Measurements from ENCODE around the gene PHLDB3. TPM values are rescaled to one million over a fixed set of nuclear protein-coding genes. Genes with fewer than 3 reads are reported as not detected.
A peak's percentile ranks its signal among the peaks of the same experiment; 100 is the strongest.

PHLDB3 gene
- total and polyA plus RNA-seq, 7 experiments from 2014 or later, result 4.5 to 98.8 (median 37.8) TPM

GRCh38 chr19:43455321-43456113, 49.0 kb downstream of the PHLDB3 start:
- no peak overlapping the region for H3K27ac ChIP-seq (ENCODE audit: low read depth, low read length)
- Mint-ChIP-seq H3K36me3 (peaks cover 4 to 10% (median 6%) of the 10 kb centered on the region in 5 donors), H3K9me3 (peaks cover 0 to 12% (median 3%) of the 10 kb centered on the region in 11 donors), H3K4me3 (no peak overlapping the region), H3K27me3 (peaks cover 0 to 7% (median 0%) of the 10 kb centered on the region in 5 donors), H3K4me1 (peaks cover 0 to 31% (median 7%) of the 10 kb centered on the region in 7 donors), H3K27ac (peak overlapping the region in 3 of 9 donors; percentile 23 to 77 (median 29))
- ATAC-seq, result no peak
- H3K27me3 ChIP-seq (ENCODE audit: control insufficient read depth in 2 of 2, insufficient read depth in 2 of 2, low read length in 2 of 2), result no peaks in the 10 kb centered on the region
- DNase-seq, result no peak
- H3K36me3 ChIP-seq (ENCODE audit: control insufficient read depth in 2 of 3, insufficient read depth in 3 of 3, low read length in 3 of 3), result no peaks in the 10 kb centered on the region
- no peaks in the 10 kb centered on the region for H3K9me3 ChIP-seq (ENCODE audit: control insufficient read depth in 2 of 3, low read length in 3 of 3)
- no peak overlapping the region for H3K4me3 ChIP-seq (ENCODE audit: low read length)
- CTCF ChIA-PET, result interaction anchor here (1.1 to 2.5 kb wide), 2 partner anchors 8 to 64 kb away, joined by 3 to 8 read pairs; no protein-coding TSS in a partner anchor
- POLR2A ChIA-PET, result interaction anchor here (0.6 to 1.6 kb wide), 2 partner anchors 13 to 16 kb away, joined by 5 read pairs; no protein-coding TSS in a partner anchor
- intact Hi-C loops (cut with micrococcal nuclease), result no loop called here
- no peaks in the 10 kb centered on the region for H3K4me1 ChIP-seq (ENCODE audit: control insufficient read depth in 2 of 2, insufficient read depth in 2 of 2, low read length in 2 of 2)

- no peak overlapping the region for H3K27ac Mint-ChIP-seq
- Histone ChIP-seq H3K4me3 (ENCODE audit: low read length) (no peak overlapping the region), H3K27ac (ENCODE audit: low read depth, low read length) (no peak overlapping the region), H3K27me3 (ENCODE audit: control insufficient read depth in 2 of 2, insufficient read depth in 2 of 2, low read length in 2 of 2) (no peaks in the 10 kb centered on the region), H3K9me3 (ENCODE audit: control insufficient read depth in 2 of 3, low read length in 3 of 3) (no peaks in the 10 kb centered on the region), H3K36me3 (ENCODE audit: control insufficient read depth in 2 of 3, insufficient read depth in 3 of 3, low read length in 3 of 3) (no peaks in the 10 kb centered on the region), H3K4me1 (ENCODE audit: control insufficient read depth in 2 of 2, insufficient read depth in 2 of 2, low read length in 2 of 2) (no peaks in the 10 kb centered on the region)
- CTCF ChIA-PET, result no interaction called here
- POLR2A ChIA-PET, result interaction anchor here (1.1 to 1.6 kb wide), 2 partner anchors 14 to 71 kb away, joined by 3 to 5 read pairs; no protein-coding TSS in a partner anchor
- H3K9me3 Mint-ChIP-seq, result peaks cover 0 to 12% (median 3%) of the 10 kb centered on the region in 11 donors
- H3K4me3 Mint-ChIP-seq, result no peak overlapping the region
- DNase-seq (no peak), ATAC-seq (no peak)
- peaks cover 0 to 37% (median 8%) of the 10 kb centered on the region in 7 donors for H3K4me1 Mint-ChIP-seq
- H3K36me3 Mint-ChIP-seq, result peaks cover 4 to 10% (median 6%) of the 10 kb centered on the region in 5 donors
- peaks cover 0 to 7% (median 0%) of the 10 kb centered on the region in 5 donors for H3K27me3 Mint-ChIP-seq
- intact Hi-C loops (cut with micrococcal nuclease), result no loop called here
Measured at GRCh38 chr19:43454031-43454430, 50.5 kb downstream of the PHLDB3 start.

- Histone ChIP-seq H3K9me3 (ENCODE audit: control insufficient read depth in 2 of 3, low read length in 3 of 3) (no peaks in the 10 kb centered on the region), H3K4me1 (ENCODE audit: control insufficient read depth in 2 of 2, insufficient read depth in 2 of 2, low read length in 2 of 2) (no peaks in the 10 kb centered on the region), H3K4me3 (ENCODE audit: low read length) (no peak overlapping the region), H3K36me3 (ENCODE audit: control insufficient read depth in 2 of 3, insufficient read depth in 3 of 3, low read length in 3 of 3) (no peaks in the 10 kb centered on the region), H3K27me3 (ENCODE audit: control insufficient read depth in 2 of 2, insufficient read depth in 2 of 2, low read length in 2 of 2) (no peaks in the 10 kb centered on the region), H3K27ac (ENCODE audit: low read depth, low read length) (no peak overlapping the region)
- peaks cover 0 to 7% (median 0%) of the 10 kb centered on the region in 5 donors for H3K27me3 Mint-ChIP-seq
- peaks cover 4 to 10% (median 6%) of the 10 kb centered on the region in 5 donors for H3K36me3 Mint-ChIP-seq
- ChIA-PET CTCF (no interaction called here), POLR2A (no interaction called here)
- DNase-seq, result no peak
- peak overlapping the region in 3 of 9 donors; percentile 5 to 63 (median 38) for H3K27ac Mint-ChIP-seq
- H3K9me3 Mint-ChIP-seq, result peaks cover 0 to 12% (median 3%) of the 10 kb centered on the region in 11 donors
- H3K4me1 Mint-ChIP-seq, result peaks cover under 1 to 34% (median 8%) of the 10 kb centered on the region in 7 donors
- no peak overlapping the region for H3K4me3 Mint-ChIP-seq
- intact Hi-C loops (cut with micrococcal nuclease), result no loop called here
- no peak for ATAC-seq
Measured at GRCh38 chr19:43452582-43452981, 52.0 kb downstream of the PHLDB3 start.

- peak overlapping the region in 5 of 9 donors; percentile 9 to 82 (median 31) for H3K27ac Mint-ChIP-seq
- DNase-seq, result no peak
Measured at GRCh38 chr19:43450545-43450997, 54.0 kb downstream of the PHLDB3 start.

GRCh38 chr19:43447655-43448054, 56.9 kb downstream of the PHLDB3 start:
- no peak overlapping the region for H3K4me3 Mint-ChIP-seq
- peaks cover 0 to 10% (median 3%) of the 10 kb centered on the region in 11 donors for H3K9me3 Mint-ChIP-seq
- Histone ChIP-seq H3K27me3 (ENCODE audit: control insufficient read depth in 2 of 2, insufficient read depth in 2 of 2, low read length in 2 of 2) (no peaks in the 10 kb centered on the region), H3K4me1 (ENCODE audit: control insufficient read depth in 2 of 2, insufficient read depth in 2 of 2, low read length in 2 of 2) (peaks cover 3 to 4% of the 10 kb centered on the region in 2 donors), H3K4me3 (ENCODE audit: low read length) (no peak overlapping the region), H3K9me3 (ENCODE audit: control insufficient read depth in 2 of 3, low read length in 3 of 3) (no peaks in the 10 kb centered on the region), H3K27ac (ENCODE audit: low read depth, low read length) (no peak overlapping the region), H3K36me3 (ENCODE audit: control insufficient read depth in 2 of 3, insufficient read depth in 3 of 3, low read length in 3 of 3) (no peaks in the 10 kb centered on the region)
- DNase-seq (no peak), ATAC-seq (no peak)
- H3K27ac Mint-ChIP-seq, result peak overlapping the region in 4 of 9 donors; percentile 86 to 96 (median 88)
- POLR2A ChIA-PET, result interaction anchor here (1.0 to 3.6 kb wide), 10 partner anchors 11 to 148 kb away, joined by 3 to 36 read pairs (median 10); partner anchors contain the start of genes IRGQ and PHLDB3
- H3K27me3 Mint-ChIP-seq, result peaks cover 0 to 5% (median 0%) of the 10 kb centered on the region in 5 donors
- intact Hi-C loops (cut with micrococcal nuclease), result loop anchor here (1.0 to 5.0 kb wide), 8 partner anchors 14 to 205 kb away; partner anchors contain the start of genes PHLDB3 (in 2 of the 2), IRGQ (in 1 of the 2) and ZNF576 (in 1 of the 2)
- peaks cover 3 to 8% (median 6%) of the 10 kb centered on the region in 5 donors for H3K36me3 Mint-ChIP-seq
- CTCF ChIA-PET, result interaction anchor here (0.8 to 7.6 kb wide), 17 partner anchors 9 to 148 kb away, joined by 3 to 250 read pairs (median 7); partner anchors contain the start of genes IRGQ, PHLDB3, ZNF575 and ZNF576
- peaks cover 26 to 44% (median 38%) of the 10 kb centered on the region in 7 donors for H3K4me1 Mint-ChIP-seq

More at GRCh38 chr19:43450545-43450997, 54.0 kb downstream of the PHLDB3 start:
- Histone ChIP-seq H3K27ac (ENCODE audit: low read depth, low read length) (no peak overlapping the region), H3K4me3 (ENCODE audit: low read length) (no peak overlapping the region), H3K27me3 (ENCODE audit: control insufficient read depth in 2 of 2, insufficient read depth in 2 of 2, low read length in 2 of 2) (no peaks in the 10 kb centered on the region), H3K9me3 (ENCODE audit: control insufficient read depth in 2 of 3, low read length in 3 of 3) (no peaks in the 10 kb centered on the region), H3K4me1 (ENCODE audit: control insufficient read depth in 2 of 2, insufficient read depth in 2 of 2, low read length in 2 of 2) (peaks cover 0 to 4% of the 10 kb centered on the region in 2 donors), H3K36me3 (ENCODE audit: control insufficient read depth in 2 of 3, insufficient read depth in 3 of 3, low read length in 3 of 3) (no peaks in the 10 kb centered on the region)
- intact Hi-C loops (cut with micrococcal nuclease), result no loop called here
- Mint-ChIP-seq H3K27me3 (peaks cover 0 to 8% (median 0%) of the 10 kb centered on the region in 5 donors), H3K36me3 (peaks cover 4 to 10% (median 6%) of the 10 kb centered on the region in 5 donors), H3K9me3 (peaks cover 0 to 12% (median 3%) of the 10 kb centered on the region in 11 donors), H3K4me3 (peak overlapping the region in 1 of 10 donors; percentile 42), H3K4me1 (peaks cover 13 to 41% (median 19%) of the 10 kb centered on the region in 7 donors)
- peak; percentile 48 for ATAC-seq
- ChIA-PET CTCF (interaction anchor here (0.6 to 0.7 kb wide), 2 partner anchors 16 to 70 kb away, joined by 3 read pairs; no protein-coding TSS in a partner anchor), POLR2A (no interaction called here)
